HepG2 (cell line): ENCODE data around the gene TM4SF20. TPM values are rescaled to one million over a fixed set of nuclear protein-coding genes. Genes with fewer than 3 reads are reported as not detected.

Experiments used
- ATAC-seq: fragments of 200-7000 bp; cut with Tn5 transposase; 3 replicates; pipeline ENCODE4 v1.9.1; 2020; ENCODE audit warnings: mild to moderate bottlenecking, moderate library complexity
- BruUV-seq: library from RNA; stranded (reverse); fragments of 400-500 nt; replicated peaks from 2 replicates; lab custom pipeline; 2021; lab: Mats Ljungman, UMichigan
- CTCF ChIA-PET: fragments of 300-600 bp; formaldehyde crosslinking; extraction: SDS; loops from one replicate; lab custom pipeline; 2021; ENCODE audit warnings: low total read pairs, inconsistent platforms, low intra/inter-chr PET ratio; lab: Yijun Ruan, JAX
- POLR2A ChIA-PET: fragments of 350-600 bp; sonication (Branson Sonifier 250); formaldehyde crosslinking; loops from one replicate; lab custom pipeline; 2020; ENCODE audit warnings: antibody characterized with exemption, inconsistent platforms; lab: Yijun Ruan, JAX
- DNase-seq: peaks from one replicate; pipeline ENCODE4 v3.0.0-alpha.2; 2015; ENCODE audit warnings: low spot score
- FAIRE-seq: peaks from 3 replicates; lab custom pipeline; 2011; peaks lifted over from hg19 to GRCh38; lab: Jason Lieb, UNC
- H2AFZ ChIP-seq: one replicate; pipeline ENCODE4 v1.6.1; 2011; ENCODE audit warnings: low read length, inconsistent platforms
- H3K27ac ChIP-seq: fragments of 300-600 bp; 3 replicates; pipeline ENCODE4 v1.8.0; 2011; ENCODE audit warnings: mixed run types, mild to moderate bottlenecking, mixed read lengths, low read length, inconsistent platforms; ENCODE audit not compliant: insufficient read depth; ENCODE audit errors: extremely low read length
- H3K27me3 ChIP-seq, 2 experiments: fragments of 200-600 bp in 1 of 2; 2 replicates in 1 of 2; 3 replicates in 1 of 2; pipeline versions ENCODE4 v1.6.0 to v1.8.0; 2011; ENCODE audit warnings: low read length in 2 of 2, mild to moderate bottlenecking in 2 of 2, moderate library complexity in 2 of 2, inconsistent platforms in 1 of 2; ENCODE audit not compliant: insufficient read depth in 2 of 2, control insufficient read depth in 1 of 2
- H3K36me3 ChIP-seq, 2 experiments: fragments of 200-600 bp in 1 of 2; replicated peaks in 1 of 2; 2 replicates in 1 of 2; 3 replicates in 1 of 2; pipeline versions ENCODE4 v1.5.1 to v1.8.0; 2011; ENCODE audit warnings: low read length in 2 of 2, inconsistent platforms in 1 of 2; ENCODE audit not compliant: insufficient read depth in 2 of 2, control insufficient read depth in 1 of 2
- H3K4me1 ChIP-seq: 2 replicates; pipeline ENCODE4 v1.5.1; 2012; ENCODE audit warnings: low read length, inconsistent platforms; ENCODE audit not compliant: insufficient read depth
- H3K4me2 ChIP-seq: 2 replicates; pipeline ENCODE4 v1.6.0; 2011; ENCODE audit warnings: low read depth, low read length, inconsistent platforms
- H3K4me3 ChIP-seq, 3 experiments: fragments of 200-600 bp in 1 of 3; sonication (generic), shearing (Covaris generic) in 1 of 3; replicated peaks in 1 of 3; 2 replicates each; pipeline ENCODE4 v1.5.1; 2011 to 2016; ENCODE audit warnings: low read length in 3 of 3, inconsistent platforms in 2 of 3, low read depth in 2 of 3, mild to moderate bottlenecking in 2 of 3, control low read depth in 1 of 3, mixed read lengths in 1 of 3; ENCODE audit not compliant: insufficient read depth in 1 of 3
- H3K79me2 ChIP-seq: one replicate; pipeline ENCODE4 v1.6.1; 2011; ENCODE audit warnings: low read length, inconsistent platforms; ENCODE audit not compliant: insufficient read depth
- H3K9ac ChIP-seq: 2 replicates; pipeline ENCODE4 v1.6.0; 2011; ENCODE audit warnings: mild to moderate bottlenecking, low read depth, low read length, inconsistent platforms; ENCODE audit not compliant: insufficient read depth
- H3K9me3 ChIP-seq: 2 replicates; pipeline ENCODE4 v1.5.1; 2012; ENCODE audit warnings: mild to moderate bottlenecking, low read length
- H4K20me1 ChIP-seq: 2 replicates; pipeline ENCODE4 v1.6.0; 2011; ENCODE audit warnings: inconsistent platforms, mild to moderate bottlenecking, low read length, moderate library complexity; ENCODE audit not compliant: insufficient read depth
- GTF3A ChIP-seq: sonication (generic); formaldehyde crosslinking; conservative IDR thresholded peaks from 2 replicates; pipeline ENCODE4 v1.4.0; 2020; ENCODE audit warnings: mild to moderate bottlenecking, missing genetic modification reagents
- SMC3 ChIP-seq: IDR thresholded peaks from 2 replicates; pipeline ENCODE4 v1.6.1; 2011; ENCODE audit warnings: low read length, improper control_type of control experiment
- SP140L ChIP-seq: sonication (generic); formaldehyde crosslinking; IDR thresholded peaks from 2 replicates; pipeline ENCODE4 v1.4.0; 2020; ENCODE audit warnings: missing genetic modification reagents, borderline replicate concordance
- ZNF207 ChIP-seq: fragments of 450-650 bp; IDR thresholded peaks from 2 replicates; pipeline ENCODE4 v1.6.1; 2016; ENCODE audit warnings: antibody characterized with exemption, borderline replicate concordance
- ZNF335 ChIP-seq: sonication (generic); formaldehyde crosslinking; IDR thresholded peaks from 2 replicates; pipeline ENCODE4 v1.4.0; 2020; ENCODE audit warnings: missing genetic modification reagents
- ZNF501 ChIP-seq: sonication (generic); formaldehyde crosslinking; IDR thresholded peaks from 2 replicates; pipeline ENCODE4 v1.5.1; 2020; ENCODE audit warnings: mild to moderate bottlenecking, moderate library complexity, missing genetic modification reagents
- WGBS: methylation state at CpG from one replicate; pipeline ENCODE4 v1.1.6; 2017; ENCODE audit warnings: low lambda C conversion rate; 5-methylcytosine and 5-hydroxymethylcytosine counted together
- in situ Hi-C: cut with HindIII; loops from 2 replicates; pipeline ENCODE4 v1.10.0; 2017; ENCODE audit warnings: low pct_unique_long_range_greater_than_20kb; ENCODE audit not compliant: extremely low pct_ligation_motif_present
- intact Hi-C: fragments of 100-400 bp; cut with micrococcal nuclease; formaldehyde crosslinking; loops from one replicate; pipeline ENCODE4 v1.10.0; 2022; ENCODE audit not compliant: unreplicated experiment
- polyA plus RNA-seq, 8 experiments: library from polyadenylated mRNA; depleted of rRNA in 3 of 8; stranded (reverse) in 7 of 8; unstranded in 1 of 8; fragments of >200 nt; fragmentation: Illumina TruSeq in 4 of 8; extraction: Trizol in 4 of 8; gene quantifications; 2 replicates each; pipeline versions ENCODE4 v1.2.1 to v1.2.3, GENCODE V29; 2011 to 2016; ENCODE audit warnings: low read depth in 4 of 8, missing spikeins in 1 of 8, mixed read lengths in 1 of 8; ENCODE audit not compliant: insufficient read depth in 1 of 8
- total RNA-seq, 5 experiments: library from RNA; depleted of rRNA; stranded (reverse); fragments of >200 nt; fragmentation: Illumina TruSeq; extraction: Trizol; gene quantifications; 2 replicates each; pipeline ENCODE4 v1.2.3, GENCODE V29; 2016; ENCODE audit warnings: low read depth in 1 of 5
- TF ChIP-seq, protein P1 (sequence below): sonication (generic); formaldehyde crosslinking; IDR thresholded peaks from 2 replicates; pipeline ENCODE4 v1.4.0; 2020; ENCODE audit warnings: mild to moderate bottlenecking, missing genetic modification reagents
- TF ChIP-seq, protein P2 (sequence below): sonication (generic); formaldehyde crosslinking; IDR thresholded peaks from 2 replicates; pipeline ENCODE4 v1.5.0; 2020; ENCODE audit warnings: mild to moderate bottlenecking, missing genetic modification reagents, borderline replicate concordance
- TF ChIP-seq, protein P3 (sequence below): sonication (generic); formaldehyde crosslinking; IDR thresholded peaks from 2 replicates; pipeline ENCODE4 v1.8.1; 2023; ENCODE audit warnings: mild to moderate bottlenecking, missing genetic modification reagents, borderline replicate concordance
- TF ChIP-seq, protein P4 (sequence below): sonication (generic); formaldehyde crosslinking; IDR thresholded peaks from 2 replicates; pipeline ENCODE4 v1.5.1; 2020; ENCODE audit warnings: mild to moderate bottlenecking, missing genetic modification reagents, moderate library complexity
- TF ChIP-seq, protein P5 (sequence below): sonication (generic); formaldehyde crosslinking; IDR thresholded peaks from 2 replicates; pipeline ENCODE4 v1.8.0; 2022; ENCODE audit warnings: mild to moderate bottlenecking, missing genetic modification reagents, moderate library complexity

Gene TM4SF20
- total and polyA plus RNA-seq, 2 of the 13 experiments (the other 11 are each of a cell fraction or from before 2014, with no cell fraction given) = not detected

DNA sequence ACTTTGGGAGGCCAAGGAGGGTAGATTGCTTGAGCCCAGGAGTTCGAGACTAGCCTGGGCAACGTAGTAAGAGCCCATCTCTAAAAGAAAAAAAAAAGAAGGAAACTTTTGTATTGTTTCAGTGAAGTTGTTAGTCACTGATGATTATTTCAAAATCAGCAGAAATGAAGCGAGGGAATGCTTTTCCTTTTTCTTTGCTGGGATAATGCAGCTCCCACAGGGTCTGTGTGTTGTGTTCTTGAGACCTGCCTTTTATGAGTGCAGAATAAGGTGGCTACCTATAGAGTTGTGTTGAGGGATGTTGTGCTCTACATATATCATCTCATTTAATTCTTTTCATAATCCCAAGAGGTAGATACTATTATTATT is 11.7 kb downstream of the TM4SF20 start:
- Histone ChIP-seq H3K27me3 (no peaks in the 10 kb centered on the region), H3K9me3 (no peaks in the 10 kb centered on the region), H3K4me3 (no peak overlapping the region), H3K4me2 (no peak overlapping the region), H3K36me3 (no peaks in the 10 kb centered on the region), H2AFZ (no peak overlapping the region), H3K27ac (no peak overlapping the region), H3K4me1 (peaks cover 15% of the 10 kb centered on the region), H4K20me1 (no peaks in the 10 kb centered on the region), H3K9ac (no peak overlapping the region), H3K79me2 (no peaks in the 10 kb centered on the region)
- 78% methylated on average over 3 of the region's 3 CpGs for WGBS
- POLR2A ChIA-PET = no interaction called here
- intact Hi-C loops = no loop called here
- in situ Hi-C loops = no loop called here
- BruUV-seq = no TSS peak
- FAIRE-seq = no peak
- no peak for ATAC-seq
- CTCF ChIA-PET = no interaction called here
- no peak for DNase-seq
- TF ChIP-seq, protein P1, sequence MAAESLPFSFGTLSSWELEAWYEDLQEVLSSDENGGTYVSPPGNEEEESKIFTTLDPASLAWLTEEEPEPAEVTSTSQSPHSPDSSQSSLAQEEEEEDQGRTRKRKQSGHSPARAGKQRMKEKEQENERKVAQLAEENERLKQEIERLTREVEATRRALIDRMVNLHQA (CRISPR knock-in tag) = no peak
- TF ChIP-seq GTF3A (CRISPR knock-in tag) (no peak), ZNF335 (CRISPR knock-in tag) (no peak), SP140L (CRISPR knock-in tag) (no peak), ZNF207 (no peak), SMC3 (no peak), ZNF501 (CRISPR knock-in tag) (no peak)
- TF ChIP-seq, protein P2, sequence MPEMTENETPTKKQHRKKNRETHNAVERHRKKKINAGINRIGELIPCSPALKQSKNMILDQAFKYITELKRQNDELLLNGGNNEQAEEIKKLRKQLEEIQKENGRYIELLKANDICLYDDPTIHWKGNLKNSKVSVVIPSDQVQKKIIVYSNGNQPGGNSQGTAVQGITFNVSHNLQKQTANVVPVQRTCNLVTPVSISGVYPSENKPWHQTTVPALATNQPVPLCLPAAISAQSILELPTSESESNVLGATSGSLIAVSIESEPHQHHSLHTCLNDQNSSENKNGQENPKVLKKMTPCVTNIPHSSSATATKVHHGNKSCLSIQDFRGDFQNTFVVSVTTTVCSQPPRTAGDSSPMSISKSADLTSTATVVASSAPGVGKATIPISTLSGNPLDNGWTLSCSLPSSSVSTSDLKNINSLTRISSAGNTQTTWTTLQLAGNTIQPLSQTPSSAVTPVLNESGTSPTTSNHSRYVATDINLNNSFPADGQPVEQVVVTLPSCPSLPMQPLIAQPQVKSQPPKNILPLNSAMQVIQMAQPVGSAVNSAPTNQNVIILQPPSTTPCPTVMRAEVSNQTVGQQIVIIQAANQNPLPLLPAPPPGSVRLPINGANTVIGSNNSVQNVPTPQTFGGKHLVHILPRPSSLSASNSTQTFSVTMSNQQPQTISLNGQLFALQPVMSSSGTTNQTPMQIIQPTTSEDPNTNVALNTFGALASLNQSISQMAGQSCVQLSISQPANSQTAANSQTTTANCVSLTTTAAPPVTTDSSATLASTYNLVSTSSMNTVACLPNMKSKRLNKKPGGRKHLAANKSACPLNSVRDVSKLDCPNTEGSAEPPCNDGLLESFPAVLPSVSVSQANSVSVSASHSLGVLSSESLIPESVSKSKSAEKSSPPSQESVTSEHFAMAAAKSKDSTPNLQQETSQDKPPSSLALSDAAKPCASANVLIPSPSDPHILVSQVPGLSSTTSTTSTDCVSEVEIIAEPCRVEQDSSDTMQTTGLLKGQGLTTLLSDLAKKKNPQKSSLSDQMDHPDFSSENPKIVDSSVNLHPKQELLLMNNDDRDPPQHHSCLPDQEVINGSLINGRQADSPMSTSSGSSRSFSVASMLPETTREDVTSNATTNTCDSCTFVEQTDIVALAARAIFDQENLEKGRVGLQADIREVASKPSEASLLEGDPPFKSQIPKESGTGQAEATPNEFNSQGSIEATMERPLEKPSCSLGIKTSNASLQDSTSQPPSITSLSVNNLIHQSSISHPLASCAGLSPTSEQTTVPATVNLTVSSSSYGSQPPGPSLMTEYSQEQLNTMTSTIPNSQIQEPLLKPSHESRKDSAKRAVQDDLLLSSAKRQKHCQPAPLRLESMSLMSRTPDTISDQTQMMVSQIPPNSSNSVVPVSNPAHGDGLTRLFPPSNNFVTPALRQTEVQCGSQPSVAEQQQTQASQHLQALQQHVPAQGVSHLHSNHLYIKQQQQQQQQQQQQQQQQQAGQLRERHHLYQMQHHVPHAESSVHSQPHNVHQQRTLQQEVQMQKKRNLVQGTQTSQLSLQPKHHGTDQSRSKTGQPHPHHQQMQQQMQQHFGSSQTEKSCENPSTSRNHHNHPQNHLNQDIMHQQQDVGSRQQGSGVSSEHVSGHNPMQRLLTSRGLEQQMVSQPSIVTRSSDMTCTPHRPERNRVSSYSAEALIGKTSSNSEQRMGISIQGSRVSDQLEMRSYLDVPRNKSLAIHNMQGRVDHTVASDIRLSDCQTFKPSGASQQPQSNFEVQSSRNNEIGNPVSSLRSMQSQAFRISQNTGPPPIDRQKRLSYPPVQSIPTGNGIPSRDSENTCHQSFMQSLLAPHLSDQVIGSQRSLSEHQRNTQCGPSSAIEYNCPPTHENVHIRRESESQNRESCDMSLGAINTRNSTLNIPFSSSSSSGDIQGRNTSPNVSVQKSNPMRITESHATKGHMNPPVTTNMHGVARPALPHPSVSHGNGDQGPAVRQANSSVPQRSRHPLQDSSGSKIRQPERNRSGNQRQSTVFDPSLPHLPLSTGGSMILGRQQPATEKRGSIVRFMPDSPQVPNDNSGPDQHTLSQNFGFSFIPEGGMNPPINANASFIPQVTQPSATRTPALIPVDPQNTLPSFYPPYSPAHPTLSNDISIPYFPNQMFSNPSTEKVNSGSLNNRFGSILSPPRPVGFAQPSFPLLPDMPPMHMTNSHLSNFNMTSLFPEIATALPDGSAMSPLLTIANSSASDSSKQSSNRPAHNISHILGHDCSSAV (CRISPR knock-in tag) = no peak
- TF ChIP-seq, protein P3, sequence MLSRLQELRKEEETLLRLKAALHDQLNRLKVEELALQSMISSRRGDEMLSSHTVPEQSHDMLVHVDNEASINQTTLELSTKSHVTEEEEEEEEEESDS (CRISPR knock-in tag) = no peak
- TF ChIP-seq, protein P4, sequence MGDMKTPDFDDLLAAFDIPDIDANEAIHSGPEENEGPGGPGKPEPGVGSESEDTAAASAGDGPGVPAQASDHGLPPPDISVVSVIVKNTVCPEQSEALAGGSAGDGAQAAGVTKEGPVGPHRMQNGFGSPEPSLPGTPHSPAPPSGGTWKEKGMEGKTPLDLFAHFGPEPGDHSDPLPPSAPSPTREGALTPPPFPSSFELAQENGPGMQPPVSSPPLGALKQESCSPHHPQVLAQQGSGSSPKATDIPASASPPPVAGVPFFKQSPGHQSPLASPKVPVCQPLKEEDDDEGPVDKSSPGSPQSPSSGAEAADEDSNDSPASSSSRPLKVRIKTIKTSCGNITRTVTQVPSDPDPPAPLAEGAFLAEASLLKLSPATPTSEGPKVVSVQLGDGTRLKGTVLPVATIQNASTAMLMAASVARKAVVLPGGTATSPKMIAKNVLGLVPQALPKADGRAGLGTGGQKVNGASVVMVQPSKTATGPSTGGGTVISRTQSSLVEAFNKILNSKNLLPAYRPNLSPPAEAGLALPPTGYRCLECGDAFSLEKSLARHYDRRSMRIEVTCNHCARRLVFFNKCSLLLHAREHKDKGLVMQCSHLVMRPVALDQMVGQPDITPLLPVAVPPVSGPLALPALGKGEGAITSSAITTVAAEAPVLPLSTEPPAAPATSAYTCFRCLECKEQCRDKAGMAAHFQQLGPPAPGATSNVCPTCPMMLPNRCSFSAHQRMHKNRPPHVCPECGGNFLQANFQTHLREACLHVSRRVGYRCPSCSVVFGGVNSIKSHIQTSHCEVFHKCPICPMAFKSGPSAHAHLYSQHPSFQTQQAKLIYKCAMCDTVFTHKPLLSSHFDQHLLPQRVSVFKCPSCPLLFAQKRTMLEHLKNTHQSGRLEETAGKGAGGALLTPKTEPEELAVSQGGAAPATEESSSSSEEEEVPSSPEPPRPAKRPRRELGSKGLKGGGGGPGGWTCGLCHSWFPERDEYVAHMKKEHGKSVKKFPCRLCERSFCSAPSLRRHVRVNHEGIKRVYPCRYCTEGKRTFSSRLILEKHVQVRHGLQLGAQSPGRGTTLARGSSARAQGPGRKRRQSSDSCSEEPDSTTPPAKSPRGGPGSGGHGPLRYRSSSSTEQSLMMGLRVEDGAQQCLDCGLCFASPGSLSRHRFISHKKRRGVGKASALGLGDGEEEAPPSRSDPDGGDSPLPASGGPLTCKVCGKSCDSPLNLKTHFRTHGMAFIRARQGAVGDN (CRISPR knock-in tag) = no peak
- TF ChIP-seq, protein P5, sequence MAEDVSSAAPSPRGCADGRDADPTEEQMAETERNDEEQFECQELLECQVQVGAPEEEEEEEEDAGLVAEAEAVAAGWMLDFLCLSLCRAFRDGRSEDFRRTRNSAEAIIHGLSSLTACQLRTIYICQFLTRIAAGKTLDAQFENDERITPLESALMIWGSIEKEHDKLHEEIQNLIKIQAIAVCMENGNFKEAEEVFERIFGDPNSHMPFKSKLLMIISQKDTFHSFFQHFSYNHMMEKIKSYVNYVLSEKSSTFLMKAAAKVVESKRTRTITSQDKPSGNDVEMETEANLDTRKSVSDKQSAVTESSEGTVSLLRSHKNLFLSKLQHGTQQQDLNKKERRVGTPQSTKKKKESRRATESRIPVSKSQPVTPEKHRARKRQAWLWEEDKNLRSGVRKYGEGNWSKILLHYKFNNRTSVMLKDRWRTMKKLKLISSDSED = no peak
